Adrenal gland (tissue), 12 donors: ENCODE data around the gene CAB39. TPM values are rescaled to one million over a fixed set of nuclear protein-coding genes. Genes with fewer than 3 reads are reported as not detected.

Experiments used
- DNase-seq, 7 donors: peaks; one replicate each; pipeline ENCODE4 v3.0.0-alpha.2; 2019 to 2020
- H3K27ac ChIP-seq, 5 donors: fragments of 200-600 bp; sonication (generic) in 4 of 5; 1 replicate in 3 of 5; 2 replicates in 2 of 5; pipeline versions ENCODE4 v1.5.1 to v1.8.0; 2016 to 2020; ENCODE audit warnings: mild to moderate bottlenecking in 1 of 5
- H3K27me3 ChIP-seq: fragments of 200-600 bp; 2 replicates; pipeline ENCODE4 v1.8.0; 2021
- H3K36me3 ChIP-seq, 2 donors: fragments of 200-600 bp; replicated peaks in 1 of 2; 1 replicate in 1 of 2; 2 replicates in 1 of 2; pipeline versions ENCODE4 v1.5.1 to v1.8.0; 2018 to 2022
- H3K4me1 ChIP-seq, 2 donors: fragments of 200-600 bp; replicated peaks in 1 of 2; 1 replicate in 1 of 2; 2 replicates in 1 of 2; pipeline versions ENCODE4 v1.5.1 to v1.8.0; 2018 to 2021
- H3K4me3 ChIP-seq, 4 donors: fragments of 200-600 bp; sonication (generic) in 3 of 4; one replicate each; pipeline ENCODE4 v1.5.1; 2016 to 2018
- H3K9me3 ChIP-seq, 3 donors: fragments of 200-600 bp; sonication (generic) in 1 of 3; replicated peaks in 1 of 3; 1 replicate in 2 of 3; 2 replicates in 1 of 3; pipeline versions ENCODE4 v1.5.1 to v1.8.0; 2016 to 2021
- POLR2A ChIP-seq, 2 donors: fragments of 450-650 bp; IDR thresholded peaks; one replicate each; pipeline ENCODE4 v1.6.1; 2017; ENCODE audit warnings: antibody characterized with exemption in 2 of 2, mild to moderate bottlenecking in 2 of 2, moderate library complexity in 1 of 2
- WGBS, 4 donors: extraction: QIAGEN DNeasy Blood & Tissue Kit in 2 of 4; methylation state at CpG; one replicate each; pipeline versions ENCODE4 v1.1.5 to v1.1.7; 2013 to 2017; 5-methylcytosine and 5-hydroxymethylcytosine counted together
- intact Hi-C, 2 donors: fragments of 100-400 bp; cut with DNase I; formaldehyde crosslinking; loops; one replicate each; pipeline versions ENCODE4 v1.14.1 to v1.15.0; 2022 to 2023
- polyA plus RNA-seq, 3 donors: library from polyadenylated mRNA; stranded (reverse); fragments of 200-250 nt in 2 of 3; fragments of 350-450 nt in 1 of 3; fragmentation: Illumina TruSeq in 1 of 3; extraction: RNeasy Lipid Tissue Mini Kit (QIAGEN cat#74804) in 1 of 3; gene quantifications; one replicate each; pipeline ENCODE4 v1.2.3, GENCODE V29; 2013 to 2014
- total RNA-seq, 9 donors: library from RNA; depleted of rRNA in 4 of 9; stranded (reverse); fragments of >200 nt in 4 of 9; fragments of 120-200 nt in 1 of 9; fragmentation: NEBNext Ultra II Directional in 1 of 9; extraction: Animal tissue kit (Norgen Biotek cat#: 25700) in 1 of 9; gene quantifications; one replicate each; pipeline versions ENCODE4 v1.1.0 to v1.2.4, GENCODE V29; 2013 to 2023
- TF ChIP-seq, protein P1 (sequence below), 6 experiments: fragments of 450-650 bp in 4 of 6; fragments of 200-600 bp in 2 of 6; sonication (generic) in 1 of 6; IDR thresholded peaks; 1 replicate in 5 of 6; 2 replicates in 1 of 6; pipeline versions ENCODE4 v1.5.1 to v1.8.0; 2016 to 2021; ENCODE audit warnings: antibody characterized with exemption in 6 of 6, mild to moderate bottlenecking in 2 of 6, moderate library complexity in 1 of 6
- donor health status: healthy with polysubstance abuse.
- donor health status: Bipolar disorder and iron deficiency.
- donor health status: DM: yes; HTN: yes; CAD: no.
- donor health status: DM: no; HTN: no; CAD: no.
- donor health status: DM: no; HTN: no; CAD: no.
- donor health status: DM: yes; HTN: yes; CAD: no.

Gene CAB39
- total and polyA plus RNA-seq, 12 donors = 10.5 to 96.1 (median 55.5) TPM

DNA sequence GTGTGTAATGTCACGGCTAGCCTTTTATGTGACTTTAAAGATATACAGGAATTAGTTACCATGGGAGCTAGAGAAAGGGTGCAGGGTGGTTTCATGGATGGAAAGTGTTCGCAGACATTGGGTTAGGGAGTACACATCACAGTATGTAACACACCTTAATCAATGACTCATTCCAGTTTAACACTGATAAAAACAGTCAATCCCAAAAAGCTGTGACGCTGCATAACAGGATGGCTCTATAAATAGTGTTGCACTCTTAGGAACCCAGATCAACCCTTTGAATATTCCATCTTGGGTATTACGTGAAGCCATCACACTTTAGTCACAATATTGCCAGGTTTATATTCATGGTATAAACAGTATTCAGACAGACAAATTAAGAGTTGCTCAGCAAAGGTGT is 33.6 kb downstream of the CAB39 start:
- Histone ChIP-seq H3K27me3 (no peaks in the 10 kb centered on the region), H3K9me3 (no peaks in the 10 kb centered on the region), H3K4me1 (no peaks in the 10 kb centered on the region), H3K27ac (no peak overlapping the region), H3K4me3 (no peak overlapping the region), H3K36me3 (no peaks in the 10 kb centered on the region)
- 91 to 97% (median 95%) methylated on average over 4 of the region's 4 CpGs for WGBS, 4 donors
- intact Hi-C loops = no loop called here
- DNase-seq = no peak
- no peak for TF ChIP-seq POLR2A (IDR thresholded peaks at IDR 0.05)
- TF ChIP-seq, protein P1, sequence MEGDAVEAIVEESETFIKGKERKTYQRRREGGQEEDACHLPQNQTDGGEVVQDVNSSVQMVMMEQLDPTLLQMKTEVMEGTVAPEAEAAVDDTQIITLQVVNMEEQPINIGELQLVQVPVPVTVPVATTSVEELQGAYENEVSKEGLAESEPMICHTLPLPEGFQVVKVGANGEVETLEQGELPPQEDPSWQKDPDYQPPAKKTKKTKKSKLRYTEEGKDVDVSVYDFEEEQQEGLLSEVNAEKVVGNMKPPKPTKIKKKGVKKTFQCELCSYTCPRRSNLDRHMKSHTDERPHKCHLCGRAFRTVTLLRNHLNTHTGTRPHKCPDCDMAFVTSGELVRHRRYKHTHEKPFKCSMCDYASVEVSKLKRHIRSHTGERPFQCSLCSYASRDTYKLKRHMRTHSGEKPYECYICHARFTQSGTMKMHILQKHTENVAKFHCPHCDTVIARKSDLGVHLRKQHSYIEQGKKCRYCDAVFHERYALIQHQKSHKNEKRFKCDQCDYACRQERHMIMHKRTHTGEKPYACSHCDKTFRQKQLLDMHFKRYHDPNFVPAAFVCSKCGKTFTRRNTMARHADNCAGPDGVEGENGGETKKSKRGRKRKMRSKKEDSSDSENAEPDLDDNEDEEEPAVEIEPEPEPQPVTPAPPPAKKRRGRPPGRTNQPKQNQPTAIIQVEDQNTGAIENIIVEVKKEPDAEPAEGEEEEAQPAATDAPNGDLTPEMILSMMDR (IDR thresholded peaks at IDR 0.05) = no peak

DNA sequence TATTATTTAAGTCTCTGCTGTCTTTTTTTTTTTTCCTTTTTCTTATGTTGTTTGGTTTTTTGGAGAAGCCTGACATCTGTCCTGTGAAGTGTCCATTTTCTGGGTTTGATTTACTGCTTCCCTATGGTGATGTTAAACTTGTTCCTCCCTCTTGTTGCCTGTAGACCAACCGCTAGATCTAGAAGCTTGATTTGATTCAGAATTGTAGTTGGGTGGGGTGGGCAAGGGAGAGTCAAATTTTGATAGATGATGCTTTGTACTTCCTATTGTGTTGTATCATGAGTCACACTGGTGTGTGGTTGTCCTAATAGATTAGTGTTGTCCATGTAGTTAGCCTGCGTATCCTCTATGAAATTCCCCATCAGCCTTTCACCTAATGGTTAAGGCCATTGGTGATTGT is 35.4 kb downstream of the CAB39 start:
- Histone ChIP-seq H3K36me3 (no peaks in the 10 kb centered on the region), H3K27ac (no peak overlapping the region), H3K9me3 (no peaks in the 10 kb centered on the region), H3K4me1 (no peaks in the 10 kb centered on the region), H3K27me3 (no peaks in the 10 kb centered on the region), H3K4me3 (no peak overlapping the region)
- 65 to 97% (median 94%) methylated on average over 2 of the region's 2 CpGs for WGBS, 4 donors
- DNase-seq = no peak
- intact Hi-C loops = no loop called here
- TF ChIP-seq, protein P1 (IDR thresholded peaks at IDR 0.05) = no peak
- no peak for TF ChIP-seq POLR2A (IDR thresholded peaks at IDR 0.05)

DNA sequence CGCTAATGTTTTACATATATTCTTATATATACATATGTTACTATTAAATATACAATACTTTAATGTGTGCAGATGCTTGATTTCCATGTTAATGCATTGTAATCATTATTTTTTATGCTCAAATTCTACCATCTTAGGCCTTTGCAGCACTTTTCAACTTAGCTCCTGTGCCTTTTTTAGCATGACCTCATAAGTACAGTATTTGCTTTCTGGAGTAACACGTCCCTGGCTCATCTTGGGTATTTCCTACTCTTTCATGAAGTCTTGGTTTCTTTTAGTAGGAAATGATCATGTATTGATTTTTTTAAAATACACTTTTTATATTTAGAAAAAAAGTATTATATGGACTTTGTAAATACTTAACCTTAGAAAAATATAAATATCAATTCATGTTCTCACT is 36.5 kb downstream of the CAB39 start:
- Histone ChIP-seq H3K4me1 (no peaks in the 10 kb centered on the region), H3K27me3 (no peaks in the 10 kb centered on the region), H3K36me3 (no peaks in the 10 kb centered on the region), H3K9me3 (no peaks in the 10 kb centered on the region), H3K27ac (no peak overlapping the region), H3K4me3 (no peak overlapping the region)
- 81 to 91% (median 86%) methylated on average over 2 of the region's 2 CpGs for WGBS, 4 donors
- no peak for TF ChIP-seq POLR2A (IDR thresholded peaks at IDR 0.05)
- TF ChIP-seq, protein P1 (IDR thresholded peaks at IDR 0.05) = no peak
- DNase-seq = no peak
- intact Hi-C loops = no loop called here

DNA sequence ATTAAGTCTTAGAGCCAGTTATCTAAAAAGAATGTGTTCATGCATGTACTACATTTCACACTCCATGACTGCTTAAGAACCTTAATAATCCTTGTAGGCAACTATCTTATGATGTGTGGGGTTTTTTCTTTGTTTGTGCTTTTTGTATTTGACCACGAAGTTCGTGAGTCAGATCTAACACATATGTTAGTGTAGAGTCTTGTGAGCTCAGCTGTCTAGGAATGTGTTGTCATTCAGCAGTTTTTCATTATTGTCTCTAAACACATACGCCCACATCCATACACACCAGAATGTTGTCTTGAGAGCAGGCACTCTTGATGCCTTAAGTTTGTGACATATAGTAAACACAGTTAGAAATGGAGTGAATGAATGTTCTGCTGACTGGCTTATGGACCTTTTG is 38.4 kb downstream of the CAB39 start:
- H3K4me1 ChIP-seq = peaks cover 0 to under 1% of the 10 kb centered on the region in 2 donors
- WGBS, 4 donors = 83 to 90% (median 87%) methylated on average over 3 of the region's 3 CpGs
- no peaks in the 10 kb centered on the region for H3K36me3 ChIP-seq
- intact Hi-C loops = no loop called here
- H3K27ac ChIP-seq = no peak overlapping the region
- TF ChIP-seq, protein P1 (IDR thresholded peaks at IDR 0.05) = no peak
- no peak for TF ChIP-seq POLR2A (IDR thresholded peaks at IDR 0.05)
- H3K27me3 ChIP-seq = no peaks in the 10 kb centered on the region
- H3K4me3 ChIP-seq = no peak overlapping the region
- no peak for DNase-seq
- no peaks in the 10 kb centered on the region for H3K9me3 ChIP-seq
